Measurements from ENCODE around the gene ERH.
"Not testable (repeated sequence)": the region's sequence is repeated elsewhere in the genome, so short reads cannot be mapped to it uniquely, and the experiment has no call there.

ERH gene

DNA sequence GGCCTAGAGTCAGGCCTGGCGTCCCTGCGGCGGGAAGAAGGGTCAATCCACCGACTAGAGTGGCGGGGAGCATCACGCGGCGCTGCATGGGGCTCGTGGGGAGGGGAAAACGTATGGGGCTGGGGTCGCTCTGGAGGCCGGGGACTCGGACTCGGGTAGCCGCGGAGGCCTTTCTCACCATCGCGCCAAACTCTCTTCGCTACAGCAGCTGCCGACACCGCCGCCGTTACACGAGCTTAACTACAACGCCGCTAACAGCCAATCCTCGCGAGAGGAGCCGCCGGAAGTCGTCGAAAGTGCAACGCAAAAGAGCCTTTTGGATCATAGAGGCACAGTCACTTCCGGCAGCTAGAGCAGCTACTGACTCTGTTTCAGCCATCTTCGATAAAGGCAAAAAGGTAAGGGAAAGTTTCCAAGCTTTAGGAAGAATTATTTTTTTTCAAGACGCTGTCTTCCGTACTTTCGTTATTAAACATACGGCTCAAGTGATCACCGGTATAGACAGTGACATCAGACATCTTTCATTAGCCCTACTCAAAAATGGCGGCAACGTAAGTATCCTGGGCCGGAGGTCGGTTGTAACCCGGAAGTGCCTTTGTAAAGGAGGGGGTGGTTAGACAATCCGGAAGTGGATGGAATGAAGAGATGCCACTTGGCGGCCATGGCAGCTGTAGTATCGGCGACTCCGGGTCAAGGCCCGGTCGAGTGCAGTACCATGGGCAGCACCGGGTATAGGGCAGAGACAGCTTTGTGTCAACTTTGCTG lies at the start of gene ERH, which contains the start of gene SLC39A9:
ERH (minus strand) TSS at position 247 of the 765 bp plus-strand sequence; CDS start at position 181, 66 bp downstream.
SLC39A9 (plus strand) TSS at position 640 of the 765 bp plus-strand sequence. CDS start 678 bp downstream, outside the sequence.
- peak; percentile 92 to 98 for DNase-seq

DNA sequence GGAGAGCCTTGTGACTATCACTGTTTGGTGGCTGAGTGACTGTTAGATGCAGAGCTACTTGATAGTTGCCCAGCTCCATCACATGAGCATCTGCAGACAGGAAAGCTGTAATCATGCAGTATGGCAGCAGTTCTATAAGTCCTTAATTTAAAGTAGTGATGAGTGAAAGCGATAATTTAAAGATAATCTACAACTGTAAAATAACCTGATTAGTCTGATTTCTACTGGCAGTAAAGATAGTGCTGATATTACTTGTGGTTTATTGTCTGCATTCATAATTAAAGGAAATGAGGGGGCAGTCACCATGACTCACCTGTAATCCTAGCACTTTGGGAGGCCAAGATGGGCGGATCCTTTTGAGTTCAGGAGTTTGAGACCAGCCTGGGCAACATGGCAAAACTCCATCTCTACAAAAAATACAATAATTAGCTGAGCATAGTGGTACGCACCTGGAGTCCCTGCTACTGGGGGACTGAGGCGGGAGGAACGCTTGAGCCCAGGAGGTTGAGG lies 45.3 kb upstream of the ERH start:
- DNase-seq, result no peak

DNA sequence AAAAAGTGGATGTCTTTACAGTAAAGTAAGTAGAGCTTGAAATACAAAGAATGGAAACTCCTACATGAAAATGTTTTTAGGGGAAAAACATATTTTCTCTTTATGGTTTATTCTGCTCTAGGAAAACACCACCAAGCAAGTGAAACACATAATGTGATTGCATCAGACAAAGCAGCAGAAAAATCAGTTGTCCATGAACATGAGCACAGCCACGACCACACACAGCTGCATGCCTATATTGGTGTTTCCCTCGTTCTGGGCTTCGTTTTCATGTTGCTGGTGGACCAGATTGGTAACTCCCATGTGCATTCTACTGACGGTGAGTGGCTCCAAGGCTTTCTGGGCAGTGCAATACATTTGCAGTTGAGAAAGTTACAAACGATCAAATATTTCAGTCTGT lies 43.8 kb upstream of the ERH start:
- DNase-seq, result no peak

DNA sequence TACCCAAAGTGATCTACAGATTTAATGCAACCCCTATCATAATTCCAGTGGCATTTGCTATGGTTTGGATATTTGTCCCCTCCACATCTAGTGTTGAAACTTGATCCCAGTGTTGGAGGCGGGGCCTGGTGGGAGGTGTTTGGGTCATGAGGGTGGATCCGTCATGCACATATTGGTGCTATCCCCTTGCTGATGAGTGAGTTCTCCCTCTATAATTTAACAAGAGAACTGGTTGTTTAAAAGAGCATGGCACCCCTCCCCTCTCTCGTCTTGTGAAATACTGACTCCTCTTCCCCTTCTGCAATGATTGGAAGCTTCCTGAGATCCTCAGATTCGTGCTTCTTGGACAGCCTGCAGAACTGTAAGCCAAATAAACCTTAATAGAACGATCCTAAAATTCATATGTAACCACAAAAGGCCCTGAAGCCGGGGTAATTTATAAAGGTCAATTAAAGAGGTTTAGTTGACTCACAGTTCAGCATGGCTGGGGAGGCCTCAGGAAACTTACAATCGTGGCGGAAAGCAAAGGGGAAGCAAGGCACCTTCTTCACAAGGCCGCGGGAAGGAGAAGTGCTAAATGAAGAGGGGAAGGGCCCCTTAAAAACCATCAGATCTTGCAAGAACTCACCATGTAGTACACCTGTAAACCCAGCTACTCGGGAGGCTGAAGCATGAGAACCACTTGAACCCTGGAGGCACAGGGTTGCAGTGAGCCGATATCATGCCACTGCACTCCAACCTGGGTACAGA lies 41.6 kb upstream of the ERH start:
- no peak for DNase-seq

DNA sequence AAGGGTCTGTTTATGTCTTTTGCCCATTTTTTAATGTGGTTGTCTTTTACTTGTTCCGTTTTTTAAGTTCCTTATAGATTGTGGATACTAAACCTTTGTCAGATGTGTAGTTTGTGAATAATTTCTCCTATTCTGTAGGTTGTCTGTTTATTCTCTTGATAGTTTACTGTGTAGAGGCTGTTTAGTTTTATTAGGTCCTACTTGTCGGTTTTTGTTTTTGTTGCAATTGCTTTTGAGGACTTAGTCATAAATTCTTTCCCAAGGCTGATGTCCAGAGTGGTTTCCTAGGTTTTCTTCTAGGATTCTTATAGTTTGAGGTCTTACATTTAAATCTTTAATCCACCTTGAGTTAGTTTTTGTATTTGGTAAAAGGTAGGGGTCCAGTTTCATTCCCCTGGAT lies 34.3 kb upstream of the ERH start:
- DNase-seq, result no peak

DNA sequence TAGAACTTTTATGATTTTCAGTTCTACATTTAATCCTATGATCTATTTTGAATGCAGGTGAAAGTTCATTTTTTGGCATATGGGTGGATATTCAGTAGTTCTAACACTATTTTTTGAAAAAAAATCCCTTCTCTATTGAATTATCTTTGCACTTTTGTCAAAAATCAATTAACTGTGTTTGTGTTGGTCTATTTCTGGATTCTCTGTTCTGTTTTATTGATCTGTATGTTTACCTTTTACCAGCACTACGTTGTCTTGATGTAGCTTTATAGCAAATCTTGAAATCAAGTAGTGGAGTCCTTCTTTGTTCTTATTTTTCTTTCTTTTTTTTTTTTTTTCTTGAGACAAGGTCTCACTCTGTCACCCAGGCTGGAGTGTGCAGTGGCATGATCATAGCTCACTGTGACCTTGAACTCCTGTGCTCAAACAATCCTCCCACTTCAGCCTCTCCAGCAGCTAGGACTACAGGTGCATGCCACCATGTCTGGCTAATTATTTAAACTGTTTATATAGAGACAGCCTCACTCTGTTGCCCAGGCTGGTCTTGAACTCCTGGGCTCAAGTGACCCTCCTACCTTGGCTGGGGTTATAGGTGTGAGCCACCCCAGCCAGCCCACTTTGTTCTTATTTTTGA lies 32.3 kb upstream of the ERH start:
- no peak for DNase-seq

DNA sequence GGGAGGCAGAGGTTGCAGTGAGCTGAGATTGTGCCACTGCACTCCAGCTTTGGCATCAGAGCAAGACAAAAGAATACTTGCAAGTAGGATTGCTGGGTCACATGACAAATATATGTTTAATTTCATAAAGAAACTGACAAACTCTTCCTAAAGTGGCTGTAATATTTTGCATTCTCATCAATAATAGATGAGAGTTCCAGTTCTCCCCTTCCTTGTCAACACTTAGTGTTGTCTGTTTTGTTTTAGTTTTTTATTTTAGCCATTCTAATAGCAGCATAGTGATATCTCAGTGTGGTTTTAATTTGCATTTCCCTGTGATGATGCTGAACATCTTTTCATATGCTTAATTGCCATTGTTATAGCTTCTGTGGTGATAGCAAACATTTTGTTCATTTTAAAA lies 31.5 kb upstream of the ERH start:
- no peak for DNase-seq

DNA sequence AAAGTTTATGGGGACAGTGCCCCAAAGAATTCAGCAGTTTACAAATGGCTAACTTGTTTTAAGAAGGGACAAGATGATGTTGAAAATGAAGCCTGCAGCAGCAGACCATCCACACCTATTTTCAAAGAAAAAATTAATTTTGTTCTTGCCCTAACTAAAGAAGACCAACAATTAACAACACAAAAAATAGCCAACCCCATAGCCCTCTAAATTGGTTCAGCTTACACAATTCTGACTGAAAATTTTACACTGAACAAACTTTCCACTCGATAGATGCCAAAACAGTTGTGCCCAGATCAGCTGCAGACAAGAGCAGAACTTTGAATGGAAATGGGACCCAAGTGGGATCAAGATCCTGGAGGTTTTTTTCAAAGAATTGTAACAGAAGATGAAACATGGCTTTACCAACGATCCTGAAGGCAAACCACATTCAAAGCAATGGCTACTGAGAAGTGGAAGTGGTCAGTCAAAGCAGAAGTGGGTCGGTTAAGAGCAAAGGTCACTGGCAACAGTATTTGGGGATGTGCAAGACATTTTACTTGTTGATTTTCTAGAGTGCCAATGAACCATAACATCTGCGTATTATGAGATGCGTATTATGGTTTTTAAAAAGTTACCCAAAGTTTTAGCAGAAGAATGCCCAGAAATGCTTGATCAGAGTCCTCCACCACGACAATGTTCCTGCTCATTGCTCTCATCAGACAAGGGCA lies 30.3 kb upstream of the ERH start:
- DNase-seq, result no peak

DNA sequence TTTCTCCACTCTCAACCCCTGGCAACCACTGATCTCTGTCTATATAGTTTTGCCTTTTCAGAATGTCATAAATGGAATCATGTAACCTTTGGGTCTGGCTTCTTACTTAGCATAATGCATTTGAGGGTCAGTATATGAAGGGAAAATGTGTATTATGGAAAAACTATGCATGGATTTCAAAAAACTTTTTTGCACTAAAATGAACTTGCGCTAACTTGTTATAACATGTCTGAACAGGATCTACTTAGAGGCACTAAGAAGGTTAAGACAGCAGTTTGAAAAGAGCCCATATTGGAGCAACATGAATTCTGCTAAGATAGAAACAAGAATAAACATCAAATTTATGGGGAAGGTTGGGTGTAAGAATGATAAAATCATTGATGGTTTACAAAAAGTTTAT lies 29.5 kb upstream of the ERH start:
- DNase-seq, result no peak

DNA sequence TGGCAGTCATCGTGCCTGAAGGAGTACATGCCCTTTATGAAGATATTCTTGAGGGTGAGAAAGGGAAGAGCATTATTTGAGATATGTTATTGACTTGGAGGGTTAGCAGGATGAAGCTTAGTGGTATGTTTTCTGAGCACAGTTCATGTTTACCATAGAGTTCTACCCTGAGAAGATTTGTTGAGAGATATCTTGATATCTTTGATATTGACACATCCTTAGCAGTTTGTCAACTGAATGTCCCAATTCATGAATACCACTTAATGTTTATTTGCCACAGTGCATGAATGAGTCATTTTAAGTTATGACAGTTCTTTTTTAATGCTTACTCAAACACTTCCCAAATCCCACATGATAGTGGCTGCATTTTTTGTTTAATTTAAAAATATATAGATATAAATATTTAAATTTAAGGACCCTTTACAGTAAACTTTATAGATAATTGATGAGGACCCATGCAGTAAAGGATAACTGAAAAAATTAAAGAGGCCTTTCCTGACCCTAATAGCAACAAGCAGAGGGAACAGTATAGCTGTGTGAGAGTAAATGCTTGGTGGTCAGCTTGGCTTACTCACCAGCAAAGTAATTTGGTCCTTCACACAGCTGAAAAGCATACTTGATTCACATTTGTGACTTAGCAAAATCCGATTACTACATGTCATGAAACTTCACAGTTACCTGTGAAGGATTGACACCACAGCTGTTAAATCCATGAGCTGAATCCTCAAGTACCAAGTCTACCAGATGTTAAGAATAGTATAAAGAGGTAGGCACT lies 26.2 kb upstream of the ERH start:
- no peak for DNase-seq

DNA sequence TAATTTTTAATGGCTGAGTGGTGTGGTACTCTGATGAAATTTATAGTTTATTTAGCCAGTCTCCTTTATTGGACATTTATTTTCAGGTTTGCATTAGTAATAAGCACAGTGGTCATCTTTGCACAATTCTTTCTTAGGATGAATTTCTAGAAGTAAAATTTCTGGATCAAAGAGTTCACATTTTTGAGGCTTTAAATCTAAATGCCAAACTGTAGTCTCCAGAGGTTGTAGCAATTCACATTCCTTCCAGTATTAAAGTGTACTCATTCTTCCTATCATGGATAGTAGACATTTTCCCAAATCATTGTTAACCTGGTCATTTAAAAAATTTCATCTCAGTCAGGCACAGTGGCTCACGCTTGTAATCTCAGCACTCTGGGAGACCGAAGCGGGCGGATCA lies 25.2 kb upstream of the ERH start:
- DNase-seq, result no peak

DNA sequence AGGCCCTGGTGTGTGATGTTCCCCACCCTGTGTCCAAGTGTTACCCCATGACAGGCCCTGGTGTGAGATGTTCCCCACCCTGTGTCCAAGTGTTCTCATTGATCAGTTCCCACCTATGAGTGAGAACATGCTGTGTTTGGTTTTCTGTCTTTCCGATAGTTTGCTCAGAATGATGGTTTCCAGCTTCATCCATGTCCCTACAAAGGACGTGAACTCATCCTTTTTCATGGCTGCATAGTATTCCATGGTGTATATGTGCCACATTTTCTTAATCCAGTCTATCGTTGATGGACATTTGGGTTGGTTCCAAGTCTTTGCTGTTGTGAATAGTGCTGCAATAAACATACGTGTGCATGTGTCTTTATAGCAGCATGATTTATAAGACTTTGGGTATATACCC lies 18.0 kb upstream of the ERH start:
- DNase-seq, result not testable (repeated sequence)

DNA sequence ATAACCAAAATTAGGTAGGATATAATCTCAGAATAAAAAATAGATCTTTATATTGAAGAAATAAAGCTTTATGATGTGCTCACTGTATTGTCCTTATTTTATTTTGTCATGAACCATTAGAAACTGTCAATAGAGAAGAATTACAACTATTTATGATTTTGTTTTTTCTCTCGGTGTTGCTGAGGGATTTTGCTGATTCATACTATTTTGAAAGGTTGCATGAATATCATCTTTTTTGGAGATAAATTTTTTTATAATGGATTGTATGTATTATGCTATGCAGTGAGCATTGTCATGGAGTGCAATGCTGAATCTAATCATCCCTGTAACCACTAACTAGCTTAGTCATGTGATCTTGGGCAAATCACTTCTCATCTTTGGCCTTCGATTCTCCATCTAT lies 15.4 kb upstream of the ERH start:
- DNase-seq, result no peak

DNA sequence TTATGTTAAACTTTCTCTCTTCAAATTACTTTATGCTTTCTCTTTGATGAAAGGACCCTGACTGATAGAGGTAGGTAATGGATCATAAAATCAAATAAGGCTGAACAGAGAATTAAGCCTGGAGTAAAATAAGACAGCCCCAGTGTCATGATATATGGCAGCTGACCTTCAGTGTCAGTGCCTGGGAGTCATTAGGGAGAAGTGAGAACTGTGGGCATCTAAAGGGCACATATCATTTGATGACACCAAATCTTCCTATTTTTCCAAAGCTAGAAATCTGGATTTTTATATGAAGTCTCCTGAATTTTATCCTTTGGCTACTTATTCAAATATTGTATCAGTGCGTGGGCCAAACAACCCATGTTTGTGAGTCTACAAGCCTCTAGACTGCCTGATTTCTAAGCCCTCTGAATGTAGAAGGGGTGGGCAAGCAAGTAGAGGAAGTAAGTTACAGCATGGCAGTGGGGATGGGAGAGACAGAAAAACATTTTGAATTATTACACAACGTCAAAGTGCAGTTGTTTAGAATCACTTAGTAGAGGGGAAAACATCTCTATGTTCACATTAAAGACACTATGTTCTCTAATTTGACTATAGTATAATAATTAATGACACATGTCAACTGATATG lies 10.3 kb upstream of the ERH start:
- DNase-seq, result no peak

DNA sequence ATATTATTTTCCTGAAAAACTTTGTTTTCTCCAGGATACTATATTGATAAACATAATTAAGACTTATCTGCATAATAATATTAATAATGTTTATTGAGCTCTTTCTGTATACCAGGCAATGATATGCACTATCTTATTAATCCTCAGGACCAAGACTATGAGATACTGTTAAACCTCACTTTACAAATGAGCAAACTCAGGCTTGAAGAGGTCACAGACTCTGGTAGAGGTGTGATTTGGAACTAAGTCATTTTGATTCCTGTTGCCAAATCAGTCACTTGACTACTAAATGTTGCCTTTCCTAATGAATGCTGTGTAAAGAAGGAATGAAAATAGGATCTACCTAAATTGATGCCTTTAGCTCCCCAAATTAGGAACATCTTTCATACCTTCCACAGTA lies 7.7 kb upstream of the ERH start:
- DNase-seq, result no peak

DNA sequence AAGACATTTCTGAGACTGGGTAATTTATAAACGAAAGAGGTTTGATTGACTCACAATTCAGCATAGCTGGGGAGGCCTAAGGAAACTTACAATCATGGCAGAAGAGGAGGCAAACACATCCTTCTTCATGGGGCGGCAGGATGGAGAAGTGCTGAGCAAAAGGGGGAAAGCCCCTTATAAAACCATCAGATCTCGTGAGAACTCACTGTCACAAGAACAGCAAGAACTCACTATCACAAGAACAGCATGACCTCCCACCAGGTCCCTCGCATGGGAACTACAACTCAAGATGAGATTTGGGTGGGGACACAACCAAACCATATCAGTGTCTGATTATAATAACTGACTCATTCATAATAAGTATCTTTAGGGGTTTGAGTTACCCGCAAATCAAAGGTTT lies 6.8 kb upstream of the ERH start:
- no peak for DNase-seq

DNA sequence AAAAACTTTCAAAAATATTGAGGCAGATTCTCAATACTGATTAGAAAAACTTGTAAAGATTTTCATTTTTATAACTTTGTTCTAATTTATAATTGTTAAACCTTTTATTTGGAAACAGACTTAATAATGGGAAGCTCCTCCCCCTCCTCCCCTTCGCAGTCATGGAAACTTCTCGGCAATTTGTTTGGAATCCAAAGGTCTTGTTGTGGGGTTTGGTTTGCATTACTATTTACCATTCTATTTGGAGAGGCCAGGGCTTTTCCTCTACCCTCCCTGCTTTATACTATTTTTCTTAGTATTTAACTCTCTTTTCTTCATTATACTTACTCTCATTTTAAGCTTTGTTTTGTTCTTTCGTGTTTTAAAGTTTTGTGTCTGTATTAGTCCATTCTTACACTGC lies 6.4 kb upstream of the ERH start:
- no peak for DNase-seq

DNA sequence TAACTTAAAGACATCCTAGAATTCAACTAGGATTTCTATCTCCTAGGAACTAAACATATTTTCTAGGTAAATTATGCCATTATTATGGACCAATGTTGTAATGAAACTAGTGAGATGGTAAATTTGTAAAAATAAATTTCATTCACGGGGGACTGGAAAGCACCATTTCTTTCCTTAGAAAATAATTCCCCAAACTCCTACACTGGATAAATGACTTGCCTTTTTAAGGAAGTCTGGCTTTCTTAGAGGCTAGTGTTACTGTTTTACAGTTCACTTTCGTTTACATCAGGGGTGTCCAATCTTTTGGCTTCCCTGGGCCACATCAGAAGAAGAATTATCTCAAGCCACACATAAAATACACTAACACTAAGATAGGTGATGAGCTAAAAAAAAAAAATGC lies 3.7 kb upstream of the ERH start:
- no peak for DNase-seq

DNA sequence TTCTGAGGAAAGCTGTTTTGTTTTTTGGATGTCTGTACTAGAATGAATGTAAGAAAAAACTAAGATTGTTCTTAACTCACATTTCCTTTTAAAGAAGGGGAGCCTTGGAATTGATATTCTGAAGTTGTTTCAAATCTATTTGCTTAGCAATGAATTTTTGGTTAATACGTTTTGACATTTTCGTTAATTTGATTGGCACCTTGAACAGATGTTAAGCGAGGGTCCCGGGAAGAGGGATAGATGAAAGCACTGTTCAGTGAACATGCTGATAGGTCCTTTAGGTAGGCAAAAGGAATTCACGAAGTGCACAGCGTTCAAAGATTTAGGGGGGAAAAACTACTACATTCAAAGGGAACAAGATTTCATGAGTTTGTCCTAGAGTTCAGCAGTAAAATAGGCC lies 2.1 kb upstream of the ERH start:
- DNase-seq, result no peak

DNA sequence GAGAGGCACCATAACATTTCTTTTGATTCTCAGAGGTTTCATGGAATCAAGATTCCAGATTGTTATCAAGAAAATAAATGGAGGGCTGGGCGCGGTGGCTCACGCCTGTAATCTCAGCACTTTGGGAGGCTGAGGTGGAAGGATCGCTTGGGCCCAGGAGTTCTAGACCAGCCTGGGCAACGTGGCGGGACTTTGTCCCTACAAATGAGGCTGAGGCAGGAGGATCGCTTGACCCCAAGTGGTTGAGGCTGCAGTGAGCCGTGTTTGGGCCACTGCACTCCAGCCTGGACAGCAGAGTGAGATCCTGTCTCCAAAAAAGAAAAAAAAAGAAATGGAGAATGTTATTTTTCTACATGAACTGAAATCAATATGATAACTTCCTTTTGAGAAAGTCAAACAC lies 1.7 kb upstream of the ERH start:
- no peak for DNase-seq

DNA sequence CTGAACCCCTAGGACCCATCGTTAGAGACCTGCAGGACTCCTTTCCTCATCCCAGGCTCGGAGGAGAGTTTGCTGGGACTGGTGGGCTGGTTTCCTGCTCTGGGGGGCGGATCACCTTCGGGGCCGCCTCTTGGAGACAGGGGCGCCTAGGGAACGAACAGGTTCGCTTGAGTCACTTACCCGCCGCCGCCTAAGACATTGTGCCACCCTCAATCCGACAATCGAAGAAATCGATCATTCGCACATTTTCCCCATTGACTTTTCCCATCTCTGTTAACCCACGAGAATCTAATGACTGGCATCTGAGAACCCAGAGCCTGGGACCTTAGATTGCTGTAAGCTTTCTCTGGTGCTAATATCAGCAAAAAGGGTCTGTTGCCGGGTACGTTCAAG lies 715 bp upstream of the ERH start:
- no peak for DNase-seq

DNA sequence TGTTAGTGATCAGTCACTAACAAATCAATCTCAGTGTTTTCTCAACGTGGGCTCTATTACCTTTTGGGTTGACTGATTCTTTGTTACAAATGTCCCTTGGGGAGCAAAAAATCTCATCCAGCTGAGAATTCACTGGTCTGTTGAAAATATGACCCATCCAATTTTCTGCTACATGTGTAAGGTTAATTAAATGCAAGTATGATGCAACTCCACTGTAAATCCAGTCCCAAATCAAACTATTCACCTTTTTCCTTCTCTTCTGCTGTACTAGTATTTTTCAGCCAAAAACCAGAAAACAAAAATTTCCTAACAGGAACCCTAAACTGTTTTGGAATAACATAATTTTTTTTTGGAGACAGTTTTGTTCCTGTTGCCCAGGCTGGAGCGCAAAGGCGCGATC lies 2.2 kb downstream of the ERH start:
- DNase-seq, result no peak
